ENCODE measurements around the gene IRGC. TPM values are rescaled to one million over a fixed set of nuclear protein-coding genes. Genes with fewer than 3 reads are reported as not detected.
A peak's percentile ranks its signal among the peaks of the same experiment; 100 is the strongest.

Gene IRGC
- total and polyA plus RNA-seq, 9 of the 15 experiments (the other 6 are each of a cell fraction or from before 2014, with no cell fraction given): not detected

- TF ChIP-seq ZC3H8 (IDR thresholded peaks at IDR 0.05) (no peak), HOXB6 (CRISPR knock-in tag; IDR thresholded peaks at IDR 0.05; ENCODE audit: borderline replicate concordance) (no peak), TEAD1 (CRISPR knock-in tag; IDR thresholded peaks at IDR 0.05) (peak in 1 of 2 experiments; percentile 55; a peak in 1 of 4 replicates), NFXL1 (CRISPR knock-in tag; IDR thresholded peaks at IDR 0.05) (no peak), ZBTB26 (CRISPR knock-in tag; IDR thresholded peaks at IDR 0.05) (peak; percentile 79; the same call in 1 of the 2 replicates), SRF (CRISPR knock-in tag; IDR thresholded peaks at IDR 0.05) (0 out of 4 replicates have a peak, but pooled peaks of 1 of the 2 experiments have one; percentile 39), ZNF449 (CRISPR knock-in tag; IDR thresholded peaks at IDR 0.05) (no peak), TFE3 (CRISPR knock-in tag; IDR thresholded peaks at IDR 0.05) (no peak), CREB3L1 (IDR thresholded peaks at IDR 0.05; ENCODE audit: borderline replicate concordance, low read depth) (peak; percentile 43; the same call in 1 of the 2 replicates), OTX1 (CRISPR knock-in tag; IDR thresholded peaks at IDR 0.05) (peak; percentile 25; the same call in 1 of the 2 replicates), ZNF507 (tag; conservative IDR thresholded peaks at IDR 0.05) (no peak), ZNF696 (CRISPR knock-in tag; conservative IDR thresholded peaks at IDR 0.05) (no peak), ZNF324 (CRISPR knock-in tag; IDR thresholded peaks at IDR 0.05) (no peak), ZNF431 (CRISPR knock-in tag; IDR thresholded peaks at IDR 0.05) (0 out of 2 replicates have a peak, but pooled peaks have one; percentile 13), NONO (IDR thresholded peaks at IDR 0.05; ENCODE audit: low read depth in 2 of 2, low read length in 1 of 2) (no peak), ETV6 (IDR thresholded peaks at IDR 0.05; ENCODE audit: borderline replicate concordance in 1 of 2, low read depth in 2 of 2, low read length in 1 of 2) (no peak), ETV6 (CRISPR knock-in tag; IDR thresholded peaks at IDR 0.05; ENCODE audit: borderline replicate concordance) (no peak), RBM14 (IDR thresholded peaks at IDR 0.05; ENCODE audit: borderline replicate concordance, insufficient read depth, low read depth, low read length) (no peak), RBM17 (IDR thresholded peaks at IDR 0.05; ENCODE audit: borderline replicate concordance, low read depth, low read length) (no peak), COPS2 (conservative IDR thresholded peaks at IDR 0.05) (no peak), KDM5B (IDR thresholded peaks at IDR 0.05; ENCODE audit: insufficient replicate concordance, low read depth, low read length) (peak; percentile 28)
Observed at GRCh38 chr19:43667876-43668405, 47.9 kb upstream of the IRGC start (continued).

Measured in K562 (cell line).